Kidney (tissue), 14 donors: ENCODE results near the gene CHAT. TPM values are rescaled to one million over a fixed set of nuclear protein-coding genes. Genes with fewer than 3 reads are reported as not detected.

ENCODE experiments used
- DNase-seq, 5 donors: peaks; one replicate each; pipeline ENCODE4 v3.0.0-alpha.2; 2013 to 2020
- FAIRE-seq: peaks from 2 replicates; lab custom pipeline; 2012; peaks lifted over from hg19 to GRCh38; lab: Jason Lieb, UNC
- H3K27ac ChIP-seq, 2 donors: one replicate each; pipeline ENCODE4 v1.7.0; 2013; ENCODE audit warnings: low read depth in 2 of 2, low read length in 2 of 2, inconsistent platforms in 1 of 2
- H3K27me3 ChIP-seq: one replicate; pipeline ENCODE4 v1.7.1; 2013; ENCODE audit warnings: low read length, inconsistent platforms; ENCODE audit not compliant: control insufficient read depth, insufficient read depth
- H3K36me3 ChIP-seq, 3 donors: one replicate each; pipeline versions ENCODE4 v1.7.0 to v1.7.1; 2013; ENCODE audit warnings: low read length in 3 of 3, control low read depth in 1 of 3, inconsistent platforms in 1 of 3; ENCODE audit not compliant: insufficient read depth in 3 of 3, control insufficient read depth in 2 of 3
- H3K4me1 ChIP-seq, 3 donors: one replicate each; pipeline versions ENCODE4 v1.7.0 to v1.7.1; 2013; ENCODE audit warnings: low read length in 3 of 3, inconsistent platforms in 1 of 3, low read depth in 1 of 3; ENCODE audit not compliant: control insufficient read depth in 2 of 3, insufficient read depth in 2 of 3
- H3K4me3 ChIP-seq, 3 donors: one replicate each; pipeline versions ENCODE4 v1.7.0 to v1.8.1; 2013; ENCODE audit warnings: low read length in 3 of 3, control low read depth in 1 of 3, inconsistent platforms in 1 of 3
- H3K9ac ChIP-seq, 3 donors: one replicate each; pipeline versions ENCODE4 v1.7.0 to v1.7.1; 2013; ENCODE audit warnings: low read length in 3 of 3, control low read depth in 1 of 3, inconsistent platforms in 1 of 3
- H3K9me3 ChIP-seq, 3 donors: one replicate each; pipeline versions ENCODE4 v1.7.0 to v1.7.1; 2013; ENCODE audit warnings: low read length in 3 of 3, control low read depth in 1 of 3, inconsistent platforms in 1 of 3; ENCODE audit not compliant: control insufficient read depth in 2 of 3, insufficient read depth in 1 of 3
- intact Hi-C: fragments of 100-400 bp; cut with DNase I; formaldehyde crosslinking; loops from one replicate; pipeline ENCODE4 v1.11.1; 2022
- polyA plus RNA-seq: library from polyadenylated mRNA; stranded (reverse); fragments of 350-450 nt; fragmentation: Illumina TruSeq; extraction: RNeasy Lipid Tissue Mini Kit (QIAGEN cat#74804); gene quantifications from one replicate; pipeline ENCODE4 v1.2.3, GENCODE V29; 2014; ENCODE audit warnings: low read depth, low replicate concordance; ENCODE audit not compliant: insufficient read depth
- total RNA-seq: library from RNA; stranded (reverse); fragmentation: NEBNext Ultra II Directional; extraction: Animal tissue kit (Norgen Biotek cat#: 25700); gene quantifications from one replicate; pipeline ENCODE4 v1.2.1, GENCODE V29; 2021
- TF ChIP-seq, protein P1 (sequence below): IDR thresholded peaks from 3 replicates; pipeline ENCODE4 v1.5.1; 2012; ENCODE audit warnings: mild to moderate bottlenecking, moderate library complexity, borderline replicate concordance; ENCODE audit not compliant: insufficient read depth; ENCODE audit errors: extremely low read depth
- donor health status: control.
- donor health status: control.
- donor health status: control.
- donor health status: control.
- donor health status: control.
- donor health status: DM: yes; HTN: yes; CAD: no.
- donor health status: Normal renal cell carcinoma (clear cell type).

The CHAT gene
- total and polyA plus RNA-seq, 2 donors from 2014 or later: not detected

DNA sequence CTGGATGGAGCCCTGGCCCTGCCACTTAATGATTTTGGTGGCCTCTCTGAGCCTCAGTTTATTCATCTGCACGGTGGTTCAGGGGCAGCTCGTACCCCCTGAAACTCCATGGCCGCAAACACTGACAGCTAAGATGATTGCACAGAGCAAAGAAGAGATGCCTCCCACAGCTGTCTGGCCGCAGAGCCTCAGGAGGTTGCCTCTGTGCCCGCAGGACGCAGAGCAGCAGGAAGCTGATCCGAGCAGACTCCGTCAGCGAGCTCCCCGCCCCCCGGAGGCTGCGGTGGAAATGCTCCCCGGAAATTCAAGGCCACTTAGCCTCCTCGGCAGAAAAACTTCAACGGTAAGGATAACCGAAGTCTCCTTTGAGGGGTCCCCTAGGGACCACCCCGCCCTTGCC lies 35.5 kb downstream of the CHAT start:
- DNase-seq (no peak), FAIRE-seq (no peak)
- intact Hi-C loops: no loop called here
- Histone ChIP-seq H3K4me1 (no peaks in the 10 kb centered on the region), H3K4me3 (no peak overlapping the region), H3K36me3 (no peaks in the 10 kb centered on the region), H3K9ac (no peak overlapping the region), H3K27ac (no peak overlapping the region), H3K27me3 (no peaks in the 10 kb centered on the region), H3K9me3 (no peaks in the 10 kb centered on the region)
- TF ChIP-seq, protein P1, sequence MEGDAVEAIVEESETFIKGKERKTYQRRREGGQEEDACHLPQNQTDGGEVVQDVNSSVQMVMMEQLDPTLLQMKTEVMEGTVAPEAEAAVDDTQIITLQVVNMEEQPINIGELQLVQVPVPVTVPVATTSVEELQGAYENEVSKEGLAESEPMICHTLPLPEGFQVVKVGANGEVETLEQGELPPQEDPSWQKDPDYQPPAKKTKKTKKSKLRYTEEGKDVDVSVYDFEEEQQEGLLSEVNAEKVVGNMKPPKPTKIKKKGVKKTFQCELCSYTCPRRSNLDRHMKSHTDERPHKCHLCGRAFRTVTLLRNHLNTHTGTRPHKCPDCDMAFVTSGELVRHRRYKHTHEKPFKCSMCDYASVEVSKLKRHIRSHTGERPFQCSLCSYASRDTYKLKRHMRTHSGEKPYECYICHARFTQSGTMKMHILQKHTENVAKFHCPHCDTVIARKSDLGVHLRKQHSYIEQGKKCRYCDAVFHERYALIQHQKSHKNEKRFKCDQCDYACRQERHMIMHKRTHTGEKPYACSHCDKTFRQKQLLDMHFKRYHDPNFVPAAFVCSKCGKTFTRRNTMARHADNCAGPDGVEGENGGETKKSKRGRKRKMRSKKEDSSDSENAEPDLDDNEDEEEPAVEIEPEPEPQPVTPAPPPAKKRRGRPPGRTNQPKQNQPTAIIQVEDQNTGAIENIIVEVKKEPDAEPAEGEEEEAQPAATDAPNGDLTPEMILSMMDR: no peak

DNA sequence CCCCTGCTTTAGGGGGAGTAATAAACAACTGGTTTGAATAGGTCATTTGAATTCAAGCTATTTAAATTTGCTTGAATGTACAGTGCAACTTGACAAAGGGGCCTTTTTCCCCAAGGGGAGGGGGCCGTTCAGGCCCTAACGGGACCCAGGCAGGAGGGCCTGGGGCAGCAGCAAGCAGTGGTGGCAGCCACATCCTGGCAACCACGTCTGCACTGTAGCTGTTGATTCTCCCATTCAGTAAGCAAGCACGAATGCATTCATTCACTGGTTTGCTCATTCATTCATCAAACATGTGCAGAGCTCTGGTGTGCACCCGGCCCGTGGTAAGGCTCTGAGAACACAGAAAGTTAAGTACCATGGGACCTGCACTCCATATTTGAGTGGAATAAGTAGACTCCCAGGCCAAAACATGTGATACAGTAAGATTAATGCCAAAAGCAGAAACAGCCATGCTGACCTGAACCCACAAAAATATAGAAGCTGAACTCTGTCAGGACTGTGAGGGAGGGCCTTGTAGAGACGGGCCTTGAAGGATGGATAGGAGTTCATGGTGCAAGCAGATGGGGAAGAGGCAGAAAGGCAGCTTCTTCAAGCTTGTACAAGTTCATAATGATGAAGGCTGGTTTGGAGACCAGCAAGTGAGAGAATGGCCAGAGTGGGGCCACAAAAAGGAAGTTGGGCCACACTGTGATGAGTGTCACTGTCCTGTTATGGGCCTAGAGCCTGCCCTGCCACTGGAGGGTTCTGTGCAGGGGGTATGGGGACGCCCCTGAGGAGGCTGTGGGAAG lies 36.3 kb downstream of the CHAT start:
- intact Hi-C loops: no loop called here
- FAIRE-seq (no peak), DNase-seq (peak in 1 of 5 donors; percentile 13)
- no peak overlapping the region for H3K9ac ChIP-seq
- no peaks in the 10 kb centered on the region for H3K36me3 ChIP-seq
- no peaks in the 10 kb centered on the region for H3K9me3 ChIP-seq
- no peak overlapping the region for H3K27ac ChIP-seq
- TF ChIP-seq, protein P1: no peak
- no peak overlapping the region for H3K4me3 ChIP-seq
- H3K4me1 ChIP-seq: no peaks in the 10 kb centered on the region
- no peaks in the 10 kb centered on the region for H3K27me3 ChIP-seq

DNA sequence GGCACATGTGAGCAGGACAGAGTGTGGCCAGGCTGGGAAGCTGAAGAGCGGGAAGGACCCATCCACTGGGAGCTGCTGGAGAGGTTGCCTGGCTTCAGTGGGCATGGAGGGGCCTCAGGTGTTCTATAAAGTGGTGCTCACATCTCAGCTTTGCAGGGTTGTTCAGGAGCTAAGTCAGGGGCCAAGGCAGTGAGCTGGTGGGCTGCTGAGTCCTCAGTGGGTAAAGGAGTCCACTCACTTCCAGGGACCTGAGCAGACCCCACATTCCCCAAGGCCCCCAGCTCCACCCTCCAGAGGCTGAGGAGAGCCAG lies 36.8 kb downstream of the CHAT start:
- no peaks in the 10 kb centered on the region for H3K36me3 ChIP-seq
- DNase-seq (no peak), FAIRE-seq (no peak)
- TF ChIP-seq, protein P1: no peak
- H3K27me3 ChIP-seq: no peaks in the 10 kb centered on the region
- intact Hi-C loops: no loop called here
- H3K4me1 ChIP-seq: no peaks in the 10 kb centered on the region
- no peaks in the 10 kb centered on the region for H3K9me3 ChIP-seq
- no peak overlapping the region for H3K4me3 ChIP-seq
- H3K27ac ChIP-seq: no peak overlapping the region
- no peak overlapping the region for H3K9ac ChIP-seq
